ENCODE results near the gene C1orf210. TPM values are rescaled to one million over a fixed set of nuclear protein-coding genes. Genes with fewer than 3 reads are reported as not detected.
A peak's percentile ranks its signal among the peaks of the same experiment; 100 is the strongest.

Gene C1orf210
- total and polyA plus RNA-seq, 5 donors, result 0.07 TPM; not detected in 4

- intact Hi-C loops (cut with DNase I), result loop anchor here in 3 of 4 donors (10.0 kb wide), 2 partner anchors 153 to 183 kb away; partner anchors contain the start of genes MED8 (in 3 of the 3) and SZT2 (in 3 of the 3)
- Histone ChIP-seq H3K9me3 (ENCODE audit: control insufficient read depth, low read length) (no peaks in the 10 kb centered on the region), H3K27ac (ENCODE audit: low read length) (peak overlapping the region; percentile 32), H3K4me3 (ENCODE audit: low read length) (no peak overlapping the region), H3K4me1 (ENCODE audit: control insufficient read depth, insufficient read depth, low read length) (peaks cover 3% of the 10 kb centered on the region), H3K27me3 (ENCODE audit: control insufficient read depth, insufficient read depth) (no peaks in the 10 kb centered on the region)
- ATAC-seq (peak in 1 of 2 donors; percentile 74), DNase-seq (peak in 1 of 3 donors; percentile 58)
- 40% methylated on average over 4 of the region's 4 CpGs for WGBS
These were observed 53.3 kb downstream of the C1orf210 start for GRCh38 chr1:43232074-43232473.

Other genes with a start within 250 kb of the C1orf210 start
- gene EBNA1BP2, start 113.3 kb downstream of the C1orf210 start, total RNA-seq, result 10 to 100 TPM; 23.6 to 32.4 (median 28.2) TPM
- gene EBNA1BP2, start 113.3 kb downstream of the C1orf210 start, polyA plus RNA-seq, result 38.8 TPM
- under 1 TPM in 3 of 4 donors, not detected in 1; 0.06 to 0.25 (median 0.14) TPM for gene CFAP57, start 113.3 kb downstream of the C1orf210 start, total RNA-seq
- gene CFAP57, start 113.3 kb downstream of the C1orf210 start, polyA plus RNA-seq, result 0.09 TPM
- 1 to 10 TPM in 3 of 4 donors, under 1 TPM in 1; 0.68 to 1.6 (median 1.3) TPM for gene TMEM125, start 15.6 kb downstream of the C1orf210 start, total RNA-seq
- 0.70 TPM for gene TMEM125, start 15.6 kb downstream of the C1orf210 start, polyA plus RNA-seq
- gene TIE1, start 15.4 kb upstream of the C1orf210 start, total RNA-seq, result 10 to 100 TPM; 21.7 to 49.4 (median 44.4) TPM
- 30.4 TPM for gene TIE1, start 15.4 kb upstream of the C1orf210 start, polyA plus RNA-seq
- gene MPL, start 52.2 kb upstream of the C1orf210 start, total RNA-seq, result 1 to 10 TPM in 2 of 4 donors, under 1 TPM in 2; 0.79 to 1.4 (median 1.1) TPM
- 0.18 TPM for gene MPL, start 52.2 kb upstream of the C1orf210 start, polyA plus RNA-seq
- gene CDC20, start 73.4 kb upstream of the C1orf210 start, total RNA-seq, result 1 to 10 TPM in 3 of 4 donors, under 1 TPM in 1; 0.67 to 3.5 (median 1.5) TPM
- 0.54 TPM for gene CDC20, start 73.4 kb upstream of the C1orf210 start, polyA plus RNA-seq
- gene ELOVL1, start 82.4 kb upstream of the C1orf210 start, total RNA-seq, result 10 to 100 TPM; 33.1 to 47.1 (median 35.6) TPM
- gene ELOVL1, start 82.4 kb upstream of the C1orf210 start, polyA plus RNA-seq, result 40.5 TPM
- 10 to 100 TPM; 16.8 to 22.1 (median 18.9) TPM for gene MED8, start 104.2 kb upstream of the C1orf210 start, total RNA-seq
- 16.0 TPM for gene MED8, start 104.2 kb upstream of the C1orf210 start, polyA plus RNA-seq
- gene SZT2, start 104.3 kb upstream of the C1orf210 start, total RNA-seq, result 10 to 100 TPM; 31.2 to 36.4 (median 33.4) TPM
- 20.8 TPM for gene SZT2, start 104.3 kb upstream of the C1orf210 start, polyA plus RNA-seq
- 10 to 100 TPM; 26.9 to 33.1 (median 31.6) TPM for gene HYI, start 168.3 kb upstream of the C1orf210 start, total RNA-seq
- gene HYI, start 168.3 kb upstream of the C1orf210 start, polyA plus RNA-seq, result 31.1 TPM
- gene PTPRF, start 245.3 kb upstream of the C1orf210 start, total RNA-seq, result 10 to 100 TPM; 11.1 to 19.7 (median 12.7) TPM
- 5.1 TPM for gene PTPRF, start 245.3 kb upstream of the C1orf210 start, polyA plus RNA-seq

Data from right cardiac atrium (tissue), 5 donors.